GM12865 (cell line): ENCODE measurements around the gene RASA3.
"Not testable (repeated sequence)": the region's sequence is repeated elsewhere in the genome, so short reads cannot be mapped to it uniquely, and the experiment has no call there.

Experiments
- DNase-seq: peaks from one replicate; pipeline ENCODE4 v3.0.0; 2010; ENCODE audit warnings: low read depth
- H3K4me3 ChIP-seq: 2 replicates; pipeline ENCODE4 v1.5.1; 2011; ENCODE audit warnings: mild to moderate bottlenecking, low read depth, low read length, control low read depth
- CTCF ChIP-seq: IDR thresholded peaks from 2 replicates; pipeline ENCODE4 v1.5.1; 2011; ENCODE audit warnings: low read length, control low read depth, low read depth, inconsistent platforms; ENCODE audit not compliant: insufficient read depth; ENCODE audit errors: missing control alignments

Gene RASA3

GRCh38 chr13:114140906-114141250, 8.5 kb upstream of the RASA3 start:
- DNase-seq: peak; percentile 56
- no peak overlapping the region for H3K4me3 ChIP-seq

GRCh38 chr13:114140131-114140905, 7.9 kb upstream of the RASA3 start:
- no peak for DNase-seq
- peak overlapping the region; percentile 26 for H3K4me3 ChIP-seq
- no peak for TF ChIP-seq CTCF

More at GRCh38 chr13:114140906-114141250, 8.5 kb upstream of the RASA3 start:
- TF ChIP-seq CTCF: no peak

GRCh38 chr13:114136576-114136975, 4.2 kb upstream of the RASA3 start:
- no peak for TF ChIP-seq CTCF
- DNase-seq: no peak
- H3K4me3 ChIP-seq: no peak overlapping the region

GRCh38 chr13:114135731-114136171, 3.3 kb upstream of the RASA3 start:
- H3K4me3 ChIP-seq: no peak overlapping the region
- TF ChIP-seq CTCF: no peak
- DNase-seq: no peak

- H3K4me3 ChIP-seq: no peak overlapping the region
- no peak for TF ChIP-seq CTCF
- no peak for DNase-seq
These were observed 2.7 kb upstream of the RASA3 start for GRCh38 chr13:114134944-114135610.

GRCh38 chr13:114134111-114134943, 1.9 kb upstream of the RASA3 start:
- peak; percentile 63 for DNase-seq
- no peak overlapping the region for H3K4me3 ChIP-seq
- no peak for TF ChIP-seq CTCF

GRCh38 chr13:114133552-114133951, 1.1 kb upstream of the RASA3 start:
- H3K4me3 ChIP-seq, DNase-seq: not testable (repeated sequence)

GRCh38 chr13:114133126-114133525, 703 bp upstream of the RASA3 start:
- H3K4me3 ChIP-seq, DNase-seq: not testable (repeated sequence)
